ENCODE data around the gene PCP2.

GRCh38 chr19:7658219-7658686 lies 24.7 kb upstream of the PCP2 start:
- TF ChIP-seq CTCF (IDR thresholded peaks at IDR 0.05) (no peak), EP300 (IDR thresholded peaks at IDR 0.05) (no peak), HDAC2 (IDR thresholded peaks at IDR 0.05) (no peak), RNF2 (IDR thresholded peaks at IDR 0.05; ENCODE audit: borderline replicate concordance, low read depth) (no peak), SREBF2 (IDR thresholded peaks at IDR 0.05) (no peak), POLR2A (IDR thresholded peaks at IDR 0.05; ENCODE audit: low read length) (no peak), E2F6 (IDR thresholded peaks at IDR 0.05; ENCODE audit: borderline replicate concordance, low read depth) (no peak), RAD21 (conservative IDR thresholded peaks at IDR 0.05 in 1 of 2, IDR thresholded peaks at IDR 0.05 in 1 of 2) (no peak)

Measured in A549 (cell line).